HepG2 (cell line): ENCODE results near the gene PEX3. TPM values are rescaled to one million over a fixed set of nuclear protein-coding genes. Genes with fewer than 3 reads are reported as not detected.

Experiments
- IKZF5 ChIP-seq: IDR thresholded peaks from 2 replicates; pipeline ENCODE4 v1.6.1; 2018; ENCODE audit warnings: missing genetic modification reagents, mild to moderate bottlenecking, missing compliant biosample characterization
- MAZ ChIP-seq, 2 experiments: sonication (generic) in 1 of 2; formaldehyde crosslinking in 1 of 2; IDR thresholded peaks; 2 replicates each; pipeline versions ENCODE4 v1.5.0 to v1.6.1; 2012 to 2020; ENCODE audit warnings: low read depth in 2 of 2, mild to moderate bottlenecking in 2 of 2, borderline replicate concordance in 1 of 2, improper control_type of control experiment in 1 of 2, low read length in 1 of 2, missing genetic modification reagents in 1 of 2, moderate library complexity in 1 of 2
- NCOR1 ChIP-seq: fragments of 200-600 bp; sonication (generic); IDR thresholded peaks from 2 replicates; pipeline ENCODE4 v1.7.0; 2017; ENCODE audit warnings: antibody characterized with exemption, low read length, borderline replicate concordance
- NFKB2 ChIP-seq: sonication (generic); formaldehyde crosslinking; IDR thresholded peaks from 2 replicates; pipeline ENCODE4 v1.4.0; 2020; ENCODE audit warnings: missing genetic modification reagents, borderline replicate concordance
- RAD21 ChIP-seq: fragments of 450-650 bp; formaldehyde crosslinking; IDR thresholded peaks from 2 replicates; pipeline ENCODE4 v1.5.0; 2020; ENCODE audit warnings: mild to moderate bottlenecking
- RXRA ChIP-seq: sonication (generic); formaldehyde crosslinking; IDR thresholded peaks from 2 replicates; pipeline ENCODE4 v1.5.1; 2020; ENCODE audit warnings: missing genetic modification reagents
- STAT6 ChIP-seq: sonication (generic); formaldehyde crosslinking; IDR thresholded peaks from 2 replicates; pipeline ENCODE4 v1.4.0; 2020; ENCODE audit warnings: missing genetic modification reagents, mild to moderate bottlenecking, borderline replicate concordance
- TOE1 ChIP-seq: sonication (generic); formaldehyde crosslinking; IDR thresholded peaks from 2 replicates; pipeline ENCODE4 v1.4.0; 2020; ENCODE audit warnings: mild to moderate bottlenecking, missing genetic modification reagents
- ZBTB2 ChIP-seq: sonication (generic); formaldehyde crosslinking; IDR thresholded peaks from 2 replicates; pipeline ENCODE4 v1.8.0; 2022; ENCODE audit warnings: low read depth, missing genetic modification reagents
- ZBTB26 ChIP-seq: IDR thresholded peaks from 2 replicates; pipeline ENCODE4 v1.6.1; 2016; ENCODE audit warnings: missing compliant biosample characterization, missing genetic modification reagents, borderline replicate concordance
- ZNF280D ChIP-seq: sonication (generic); formaldehyde crosslinking; IDR thresholded peaks from 2 replicates; pipeline ENCODE4 v1.5.1; 2020; ENCODE audit warnings: mild to moderate bottlenecking, missing genetic modification reagents
- ZNF547 ChIP-seq: sonication (generic); formaldehyde crosslinking; IDR thresholded peaks from 2 replicates; pipeline ENCODE4 v1.5.1; 2020; ENCODE audit warnings: mild to moderate bottlenecking, missing genetic modification reagents
- ZNF800 ChIP-seq: sonication (generic); formaldehyde crosslinking; IDR thresholded peaks from 2 replicates; pipeline ENCODE4 v1.4.0; 2020; ENCODE audit warnings: missing genetic modification reagents
- polyA plus RNA-seq, 8 experiments: library from polyadenylated mRNA; depleted of rRNA in 3 of 8; stranded (reverse) in 7 of 8; unstranded in 1 of 8; fragments of >200 nt; fragmentation: Illumina TruSeq in 4 of 8; extraction: Trizol in 4 of 8; gene quantifications; 2 replicates each; pipeline versions ENCODE4 v1.2.1 to v1.2.3, GENCODE V29; 2011 to 2016; ENCODE audit warnings: low read depth in 4 of 8, missing spikeins in 1 of 8, mixed read lengths in 1 of 8; ENCODE audit not compliant: insufficient read depth in 1 of 8
- total RNA-seq, 5 experiments: library from RNA; depleted of rRNA; stranded (reverse); fragments of >200 nt; fragmentation: Illumina TruSeq; extraction: Trizol; gene quantifications; 2 replicates each; pipeline ENCODE4 v1.2.3, GENCODE V29; 2016; ENCODE audit warnings: low read depth in 1 of 5

The PEX3 gene
- total and polyA plus RNA-seq, 2 of the 13 experiments (the other 11 are each of a cell fraction or from before 2014, with no cell fraction given), result 30.9 to 40.8 TPM

- TF ChIP-seq ZBTB2 (CRISPR knock-in tag) (0 out of 2 replicates have a peak, but pooled peaks have one; percentile 33), RAD21 (peak; percentile 38; the same call in 1 of the 2 replicates), IKZF5 (CRISPR knock-in tag) (no peak), NCOR1 (no peak), ZNF547 (CRISPR knock-in tag) (no peak), ZNF280D (CRISPR knock-in tag) (no peak), RXRA (CRISPR knock-in tag) (0 out of 2 replicates have a peak, but pooled peaks have one; percentile 20), TOE1 (CRISPR knock-in tag) (no peak), STAT6 (CRISPR knock-in tag) (no peak), MAZ (IDR thresholded peaks at IDR 0.05; ENCODE audit: borderline replicate concordance, low read depth, low read length) (no peak), MAZ (CRISPR knock-in tag; IDR thresholded peaks at IDR 0.05; ENCODE audit: low read depth) (peak; percentile 49; the same call in 1 of the 2 replicates), ZNF800 (CRISPR knock-in tag) (peak; percentile 76; the same call in 1 of the 2 replicates), ZBTB26 (CRISPR knock-in tag) (no peak), NFKB2 (peak; percentile 45; the same call in 1 of the 2 replicates)
Observed at GRCh38 chr6:143536866-143537691, 86.5 kb downstream of the PEX3 start (continued).
